Astrocyte (in vitro differentiated cells and primary cell): Measurements from ENCODE around the gene NHLRC3. TPM values are rescaled to one million over a fixed set of nuclear protein-coding genes. Genes with fewer than 3 reads are reported as not detected.

Source experiments
- DNase-seq: peaks from one replicate; pipeline ENCODE4 v3.0.0-alpha.2; 2010; ENCODE audit warnings: low read depth
- FAIRE-seq: peaks from 2 replicates; lab custom pipeline; 2011; peaks lifted over from hg19 to GRCh38; lab: Jason Lieb, UNC
- H2AFZ ChIP-seq: 2 replicates; pipeline ENCODE4 v1.6.0; 2012; ENCODE audit warnings: low read depth, low read length, inconsistent platforms
- H3K27ac ChIP-seq: 2 replicates; pipeline ENCODE4 v1.5.1; 2011; ENCODE audit warnings: low read depth, low read length, inconsistent platforms
- H3K27me3 ChIP-seq: 2 replicates; pipeline ENCODE4 v1.6.0; 2011; ENCODE audit warnings: low read length, inconsistent platforms; ENCODE audit not compliant: insufficient read depth
- H3K36me3 ChIP-seq: 2 replicates; pipeline ENCODE4 v1.5.1; 2011; ENCODE audit warnings: low read length, inconsistent platforms; ENCODE audit not compliant: insufficient read depth
- H3K4me1 ChIP-seq: 2 replicates; pipeline ENCODE4 v1.5.1; 2011; ENCODE audit warnings: low read length, inconsistent platforms; ENCODE audit not compliant: insufficient read depth
- H3K4me2 ChIP-seq: 2 replicates; pipeline ENCODE4 v1.6.0; 2012; ENCODE audit warnings: low read length, inconsistent platforms
- H3K4me3 ChIP-seq: 2 replicates; pipeline ENCODE4 v1.5.1; 2011; ENCODE audit warnings: low read depth, mild to moderate bottlenecking, low read length, inconsistent platforms; ENCODE audit not compliant: insufficient read depth
- H3K79me2 ChIP-seq: 2 replicates; pipeline ENCODE4 v1.6.0; 2012; ENCODE audit warnings: mild to moderate bottlenecking, low read length, inconsistent platforms; ENCODE audit not compliant: insufficient read depth
- H3K9ac ChIP-seq: 2 replicates; pipeline ENCODE4 v1.6.0; 2012; ENCODE audit warnings: mild to moderate bottlenecking, low read length, inconsistent platforms
- H3K9me3 ChIP-seq: 2 replicates; pipeline ENCODE4 v1.5.1; 2012; ENCODE audit warnings: low read depth, mild to moderate bottlenecking, low read length, inconsistent platforms; ENCODE audit not compliant: insufficient read depth
- H4K20me1 ChIP-seq: 2 replicates; pipeline ENCODE4 v1.6.0; 2012; ENCODE audit warnings: low read length, inconsistent platforms; ENCODE audit not compliant: insufficient read depth
- H3K27ac Mint-ChIP-seq: one replicate; pipeline ENCODE4 v1.8.0; 2021; ENCODE audit warnings: mild to moderate bottlenecking, mixed read lengths; ENCODE audit not compliant: unreplicated experiment
- H3K27me3 Mint-ChIP-seq: one replicate; pipeline ENCODE4 v1.8.0; 2021; ENCODE audit warnings: low read depth, mixed read lengths; ENCODE audit not compliant: unreplicated experiment
- H3K36me3 Mint-ChIP-seq: one replicate; pipeline ENCODE4 v1.8.0; 2021; ENCODE audit warnings: low read depth, mixed read lengths; ENCODE audit not compliant: unreplicated experiment
- H3K4me1 Mint-ChIP-seq: one replicate; pipeline ENCODE4 v1.8.0; 2021; ENCODE audit warnings: low read depth, mixed read lengths; ENCODE audit not compliant: unreplicated experiment
- H3K4me3 Mint-ChIP-seq: one replicate; pipeline ENCODE4 v1.8.0; 2021; ENCODE audit warnings: mild to moderate bottlenecking, moderate library complexity, mixed read lengths; ENCODE audit not compliant: unreplicated experiment
- H3K9me3 Mint-ChIP-seq: one replicate; pipeline ENCODE4 v1.8.0; 2021; ENCODE audit warnings: mild to moderate bottlenecking, mixed read lengths; ENCODE audit not compliant: unreplicated experiment
- EZH2 ChIP-seq: IDR thresholded peaks from 2 replicates; pipeline ENCODE4 v1.6.1; 2012; ENCODE audit warnings: mild to moderate bottlenecking, low read length, inconsistent platforms; ENCODE audit not compliant: insufficient read depth
- total RNA-seq: library from RNA; stranded (reverse); gene quantifications from 2 replicates; pipeline ENCODE4 v1.2.1, GENCODE V29; 2021
- TF ChIP-seq, protein P1 (sequence below): IDR thresholded peaks from 2 replicates; pipeline ENCODE4 v1.5.1; 2011; ENCODE audit warnings: low read depth, mild to moderate bottlenecking, inconsistent platforms, low read length, moderate library complexity; ENCODE audit not compliant: insufficient read depth

Gene NHLRC3
- total RNA-seq, 1 donor from 2014 or later, result 8.2 TPM

DNA sequence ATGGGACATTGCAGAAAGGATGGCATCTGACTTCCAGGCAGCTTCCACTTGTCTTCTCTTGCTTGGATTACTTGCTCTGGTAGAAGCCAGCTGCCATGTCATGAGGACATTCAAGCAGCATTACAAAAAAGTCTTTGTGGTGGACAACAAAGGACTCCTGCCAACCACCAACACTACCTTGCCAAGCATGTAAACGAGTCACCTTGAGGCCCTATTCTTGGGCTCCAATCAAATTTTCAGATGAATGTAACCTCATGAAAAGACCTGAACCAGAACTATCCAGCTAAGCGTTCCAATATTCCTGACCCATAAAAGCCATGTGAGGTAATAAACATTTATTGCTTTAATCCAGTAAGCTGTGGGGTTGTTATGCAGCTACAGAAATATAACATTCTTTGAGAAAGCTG, 12.8 kb upstream of the NHLRC3 start:
- TF ChIP-seq EZH2, result no peak
- TF ChIP-seq, protein P1, sequence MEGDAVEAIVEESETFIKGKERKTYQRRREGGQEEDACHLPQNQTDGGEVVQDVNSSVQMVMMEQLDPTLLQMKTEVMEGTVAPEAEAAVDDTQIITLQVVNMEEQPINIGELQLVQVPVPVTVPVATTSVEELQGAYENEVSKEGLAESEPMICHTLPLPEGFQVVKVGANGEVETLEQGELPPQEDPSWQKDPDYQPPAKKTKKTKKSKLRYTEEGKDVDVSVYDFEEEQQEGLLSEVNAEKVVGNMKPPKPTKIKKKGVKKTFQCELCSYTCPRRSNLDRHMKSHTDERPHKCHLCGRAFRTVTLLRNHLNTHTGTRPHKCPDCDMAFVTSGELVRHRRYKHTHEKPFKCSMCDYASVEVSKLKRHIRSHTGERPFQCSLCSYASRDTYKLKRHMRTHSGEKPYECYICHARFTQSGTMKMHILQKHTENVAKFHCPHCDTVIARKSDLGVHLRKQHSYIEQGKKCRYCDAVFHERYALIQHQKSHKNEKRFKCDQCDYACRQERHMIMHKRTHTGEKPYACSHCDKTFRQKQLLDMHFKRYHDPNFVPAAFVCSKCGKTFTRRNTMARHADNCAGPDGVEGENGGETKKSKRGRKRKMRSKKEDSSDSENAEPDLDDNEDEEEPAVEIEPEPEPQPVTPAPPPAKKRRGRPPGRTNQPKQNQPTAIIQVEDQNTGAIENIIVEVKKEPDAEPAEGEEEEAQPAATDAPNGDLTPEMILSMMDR, result no peak
- FAIRE-seq, result no peak
- peaks cover 21% of the 10 kb centered on the region for H3K36me3 Mint-ChIP-seq

DNA sequence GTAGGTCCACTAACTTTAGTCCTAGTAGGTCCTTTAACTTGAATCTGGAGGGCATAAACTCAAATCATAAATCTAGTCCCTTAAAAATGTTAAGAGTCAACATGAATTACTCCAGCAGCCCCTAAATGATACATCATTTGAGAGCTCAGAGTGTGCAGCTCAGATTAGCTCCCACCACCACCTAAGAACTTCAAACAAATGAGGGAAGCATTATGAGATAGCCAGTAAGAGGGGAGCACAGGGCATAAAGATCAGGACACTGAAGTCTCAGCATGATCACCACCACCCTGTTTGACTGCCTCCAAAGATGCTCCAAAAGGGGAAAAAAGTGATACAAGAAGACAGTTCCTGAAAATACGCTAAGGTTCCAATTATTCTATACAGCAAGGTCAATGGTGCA, 6.1 kb upstream of the NHLRC3 start:
- H3K4me2 ChIP-seq, result no peak overlapping the region
- H3K9ac ChIP-seq, result no peak overlapping the region
- no peak overlapping the region for H3K4me3 ChIP-seq
- H3K9me3 Mint-ChIP-seq, result no peaks in the 10 kb centered on the region
- no peaks in the 10 kb centered on the region for H3K4me1 ChIP-seq
- FAIRE-seq, result no peak
- H3K27ac Mint-ChIP-seq, result no peak overlapping the region
- no peaks in the 10 kb centered on the region for H3K36me3 Mint-ChIP-seq
- no peak for DNase-seq
- no peak overlapping the region for H3K4me3 Mint-ChIP-seq
- no peaks in the 10 kb centered on the region for H3K27me3 ChIP-seq
- H3K9me3 ChIP-seq, result no peaks in the 10 kb centered on the region
- H2AFZ ChIP-seq, result no peak overlapping the region
- H4K20me1 ChIP-seq, result peaks cover 30% of the 10 kb centered on the region
- TF ChIP-seq, protein P1, result no peak
- TF ChIP-seq EZH2, result no peak
- H3K36me3 ChIP-seq, result peaks cover 8% of the 10 kb centered on the region
- no peak overlapping the region for H3K27ac ChIP-seq
- peaks cover 14% of the 10 kb centered on the region for H3K4me1 Mint-ChIP-seq
- H3K79me2 ChIP-seq, result peaks cover 64% of the 10 kb centered on the region
- H3K27me3 Mint-ChIP-seq, result no peaks in the 10 kb centered on the region

More for the DNA sequence above, 12.8 kb upstream of the NHLRC3 start:
- Histone ChIP-seq H3K4me3 (no peak overlapping the region), H2AFZ (no peak overlapping the region), H3K9ac (no peak overlapping the region), H3K79me2 (no peaks in the 10 kb centered on the region), H3K36me3 (peaks cover 58% of the 10 kb centered on the region), H4K20me1 (no peaks in the 10 kb centered on the region), H3K4me2 (no peak overlapping the region), H3K9me3 (no peaks in the 10 kb centered on the region), H3K27me3 (no peaks in the 10 kb centered on the region), H3K4me1 (no peaks in the 10 kb centered on the region), H3K27ac (no peak overlapping the region)
- Mint-ChIP-seq H3K27ac (no peak overlapping the region), H3K9me3 (no peaks in the 10 kb centered on the region), H3K27me3 (no peaks in the 10 kb centered on the region), H3K4me1 (peaks cover 4% of the 10 kb centered on the region), H3K4me3 (no peak overlapping the region)
- DNase-seq, result no peak

DNA sequence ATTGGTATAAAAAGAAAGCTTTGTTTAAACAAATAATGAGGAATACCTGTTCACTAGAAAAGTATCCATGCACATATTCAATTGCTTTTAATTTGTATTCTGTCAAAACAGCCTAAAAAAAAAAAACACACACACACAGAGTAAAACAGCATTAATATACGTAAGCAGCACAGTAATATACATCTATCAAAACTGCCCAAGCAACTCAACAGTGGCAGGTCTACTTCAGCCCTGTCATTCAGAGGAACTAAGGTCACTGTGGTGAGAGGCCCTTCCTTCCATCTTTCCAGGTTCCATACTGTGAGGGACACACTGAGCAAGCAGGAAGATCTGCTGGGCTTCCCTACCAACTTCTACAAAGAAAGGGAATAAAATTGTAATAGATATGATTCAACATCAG, 4.2 kb upstream of the NHLRC3 start:
- no peak overlapping the region for H3K27ac ChIP-seq
- no peaks in the 10 kb centered on the region for H3K27me3 Mint-ChIP-seq
- no peak overlapping the region for H3K27ac Mint-ChIP-seq
- no peaks in the 10 kb centered on the region for H3K36me3 Mint-ChIP-seq
- H3K4me3 Mint-ChIP-seq, result no peak overlapping the region
- H3K36me3 ChIP-seq, result no peaks in the 10 kb centered on the region
- DNase-seq (no peak), FAIRE-seq (no peak)
- peaks cover 3% of the 10 kb centered on the region for H3K4me1 ChIP-seq
- H3K9me3 ChIP-seq, result no peaks in the 10 kb centered on the region
- H3K79me2 ChIP-seq, result peaks cover 79% of the 10 kb centered on the region
- no peak for TF ChIP-seq EZH2
- TF ChIP-seq, protein P1, result no peak
- peaks cover 30% of the 10 kb centered on the region for H4K20me1 ChIP-seq
- H3K27me3 ChIP-seq, result no peaks in the 10 kb centered on the region
- no peak overlapping the region for H3K4me3 ChIP-seq
- peaks cover 14% of the 10 kb centered on the region for H3K4me1 Mint-ChIP-seq
- H3K9ac ChIP-seq, result no peak overlapping the region
- H3K4me2 ChIP-seq, result no peak overlapping the region
- H3K9me3 Mint-ChIP-seq, result no peaks in the 10 kb centered on the region
- H2AFZ ChIP-seq, result no peak overlapping the region
